DMS153 treated with DMSO at 0.1 percent for 48 hours (cell line): Measurements from ENCODE around the gene ANGEL1.
A peak's percentile ranks its signal among the peaks of the same experiment; 100 is the strongest.

Experiments
- DNase-seq: peaks from one replicate; lab custom pipeline; 2025; ENCODE audit not compliant: unreplicated experiment; lab: John Stamatoyannopoulos, UW

The ANGEL1 gene

GRCh38 chr14:76826122-76826521 lies 13.4 kb upstream of the ANGEL1 start, which contains the start of gene LRRC74A:
Gene LRRC74A, plus strand, starts transcription at chr14:76826408. Its CDS starts 290 bp downstream, at chr14:76826698.
- no peak for DNase-seq

GRCh38 chr14:76820700-76821099 lies 8.0 kb upstream of the ANGEL1 start:
- DNase-seq: no peak

DNA sequence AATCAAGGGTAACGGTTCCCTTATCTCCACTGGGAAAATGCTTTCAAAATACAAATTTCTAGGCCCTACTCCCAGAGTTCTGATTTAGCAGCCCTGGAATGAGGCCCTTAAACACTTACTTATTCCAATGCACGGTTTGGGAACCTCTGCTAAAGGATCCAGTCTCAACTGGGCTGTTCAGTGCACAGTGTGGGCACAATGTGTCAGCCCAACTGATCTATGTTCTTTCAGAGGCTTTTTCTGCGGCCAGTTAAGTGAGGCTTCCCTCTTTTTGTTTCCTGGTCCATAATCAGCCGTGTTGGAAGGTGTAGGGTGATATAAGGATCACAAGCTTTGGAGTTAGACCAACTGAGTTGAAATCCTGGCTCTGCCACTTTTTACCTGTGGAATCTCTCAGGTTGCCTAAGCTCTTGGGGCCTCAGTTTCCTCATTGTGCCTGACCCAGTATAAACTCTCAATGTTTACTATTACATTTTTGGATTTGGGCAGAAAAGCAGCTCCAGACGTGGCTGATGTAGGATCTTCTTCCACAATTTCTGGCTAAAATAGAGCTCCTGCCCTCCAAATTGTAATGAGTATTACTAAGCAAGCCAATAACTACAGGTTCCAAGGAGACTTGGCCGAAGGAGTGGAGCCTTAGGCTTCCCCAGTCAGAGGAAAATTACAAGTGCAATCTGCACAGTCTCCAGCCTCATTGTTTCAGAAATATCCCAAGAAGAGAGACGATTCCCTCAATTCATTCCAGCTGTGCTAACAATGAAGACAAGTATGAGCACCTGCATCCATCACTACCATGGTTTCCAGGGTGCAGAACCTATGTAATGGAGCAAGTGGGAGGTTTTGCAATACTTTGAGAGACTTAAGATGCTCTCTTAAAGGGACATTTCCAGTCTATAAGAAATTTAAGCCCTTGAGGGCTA lies 2.3 kb upstream of the ANGEL1 start:
- no peak for DNase-seq

DNA sequence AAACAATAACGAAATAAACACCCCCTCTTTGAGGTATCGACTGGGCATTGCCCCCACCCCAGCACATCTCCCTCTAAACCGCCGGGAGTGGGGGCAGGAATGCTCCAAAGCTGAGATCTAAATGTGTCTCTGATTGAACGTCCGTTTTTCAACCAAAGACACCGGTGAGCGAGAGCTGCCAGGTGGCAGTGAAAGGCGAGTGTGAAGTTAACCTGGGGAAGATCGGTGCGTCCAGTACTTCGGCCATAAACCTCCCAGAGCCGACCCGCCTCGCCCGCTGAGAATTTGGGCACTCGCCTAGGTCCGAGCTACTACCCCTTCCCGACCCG lies 625 bp downstream of the ANGEL1 start:
- DNase-seq: no peak

GRCh38 chr14:76811561-76811960 lies 1.1 kb downstream of the ANGEL1 start:
- no peak for DNase-seq

GRCh38 chr14:76810953-76811400 lies 1.7 kb downstream of the ANGEL1 start:
- DNase-seq: no peak

DNA sequence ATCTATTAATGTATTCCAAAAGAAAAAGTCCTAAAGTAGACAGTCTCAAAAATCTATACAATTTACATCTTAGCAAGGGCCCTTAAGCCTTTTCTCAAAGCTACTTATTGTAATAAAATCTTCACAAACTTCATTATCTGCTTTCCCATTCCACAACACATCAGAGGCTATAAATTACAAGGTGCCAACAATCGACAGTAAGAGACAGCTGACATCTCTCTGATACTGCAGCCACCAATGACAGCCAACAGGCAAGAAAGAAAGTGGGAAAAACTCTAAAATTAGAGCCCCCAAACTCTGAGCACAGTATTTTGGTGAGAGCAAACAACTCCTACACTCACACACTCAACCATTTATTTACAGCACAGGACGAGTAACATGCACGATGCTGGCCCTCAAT lies 2.2 kb downstream of the ANGEL1 start:
- DNase-seq: no peak

- no peak for DNase-seq
Observed at GRCh38 chr14:76808990-76809389, 3.7 kb downstream of the ANGEL1 start.

- DNase-seq: no peak
Observed at GRCh38 chr14:76808011-76808410, 4.7 kb downstream of the ANGEL1 start.

GRCh38 chr14:76806446-76806845 lies 6.2 kb downstream of the ANGEL1 start:
- DNase-seq: no peak

DNA sequence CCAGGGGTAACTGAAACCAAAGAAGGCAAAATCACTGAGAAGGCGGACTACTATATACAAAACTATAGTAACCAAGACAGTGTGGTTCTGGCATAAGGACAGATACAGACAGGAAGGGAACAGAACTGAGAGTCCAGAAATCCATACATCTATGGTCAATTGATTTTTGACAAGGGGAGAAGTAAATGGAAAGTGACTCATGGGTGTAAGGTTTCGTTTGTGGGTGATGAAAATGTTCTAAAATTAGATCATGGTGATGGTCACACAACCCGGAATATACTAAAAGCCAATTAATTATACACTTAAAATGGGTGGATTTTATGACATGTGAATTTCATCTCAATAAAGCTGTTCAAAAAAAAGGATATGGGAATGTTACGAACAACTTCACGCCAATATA lies 18.7 kb downstream of the ANGEL1 start:
- no peak for DNase-seq

- no peak for DNase-seq
Observed at GRCh38 chr14:76793324-76793723, 19.4 kb downstream of the ANGEL1 start.

- DNase-seq: no peak
Observed at GRCh38 chr14:76792422-76792821, 20.3 kb downstream of the ANGEL1 start.

DNA sequence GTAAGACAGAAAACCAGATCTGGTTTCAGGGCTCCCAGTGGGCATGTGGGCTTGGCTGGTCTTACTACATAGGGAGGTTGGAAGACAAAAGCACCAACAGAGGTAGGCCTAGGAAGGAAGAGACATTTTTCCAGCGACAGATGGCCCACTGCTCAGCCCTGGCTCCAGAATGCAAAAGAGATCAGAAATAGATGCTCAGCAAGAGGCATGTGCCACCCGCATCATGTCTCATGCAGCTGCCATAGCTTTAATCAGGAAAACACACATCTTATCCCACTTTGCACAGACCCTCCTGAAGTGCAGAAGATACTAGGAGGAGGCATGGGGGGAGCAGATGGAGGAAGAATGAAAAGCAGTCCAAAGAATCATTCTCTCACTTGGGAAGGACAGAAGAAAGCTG lies 26.1 kb downstream of the ANGEL1 start:
- DNase-seq: no peak

GRCh38 chr14:76784881-76785280 lies 27.8 kb downstream of the ANGEL1 start:
- peak; percentile 36 for DNase-seq

DNA sequence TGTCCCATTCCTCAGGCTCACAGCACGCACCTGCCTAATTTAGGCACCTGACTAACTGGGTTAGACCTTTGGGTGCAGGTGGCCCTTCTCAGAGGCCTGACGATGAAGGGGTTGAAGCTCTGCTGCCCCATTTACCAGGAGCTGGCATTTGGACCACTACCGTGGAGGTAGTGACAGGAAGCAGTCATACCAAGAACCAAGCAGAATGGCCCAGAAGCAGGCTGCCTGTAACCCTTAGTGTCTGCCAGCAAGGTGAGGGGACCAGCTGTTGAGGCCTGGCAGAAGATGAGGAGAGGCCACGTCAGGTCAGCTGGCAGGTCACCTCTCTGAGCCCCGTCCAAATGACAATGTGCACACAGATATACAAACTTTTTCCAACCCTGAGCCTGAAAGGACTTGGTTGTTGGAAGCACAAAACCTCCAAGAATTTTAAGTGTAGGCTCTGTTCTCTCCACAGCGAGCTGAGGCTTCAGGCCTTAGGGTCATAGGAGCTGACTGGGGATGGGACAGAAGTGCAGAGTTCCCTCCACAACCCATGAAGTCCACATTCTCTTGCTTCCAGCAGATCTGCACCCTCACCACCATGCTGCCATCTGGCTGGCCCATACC lies 28.3 kb downstream of the ANGEL1 start:
- DNase-seq: no peak

- no peak for DNase-seq
Observed at GRCh38 chr14:76782885-76783566, 29.7 kb downstream of the ANGEL1 start.

GRCh38 chr14:76782115-76782884 lies 30.4 kb downstream of the ANGEL1 start:
- no peak for DNase-seq

GRCh38 chr14:76781648-76782051 lies 31.0 kb downstream of the ANGEL1 start:
- no peak for DNase-seq

- DNase-seq: no peak
Observed at GRCh38 chr14:76780875-76781647, 31.6 kb downstream of the ANGEL1 start.
